Esophagus muscularis mucosa (tissue), 4 donors: ENCODE measurements around the gene MAP4K4. TPM values are rescaled to one million over a fixed set of nuclear protein-coding genes. Genes with fewer than 3 reads are reported as not detected.

Experiments used
- DNase-seq: peaks from one replicate; pipeline ENCODE4 v3.0.0-alpha.2; 2017; ENCODE audit errors: extremely low spot score
- H3K27ac ChIP-seq, 4 donors: fragments of 200-600 bp; sonication (generic); replicated peaks in 1 of 4; 1 replicate in 3 of 4; 2 replicates in 1 of 4; pipeline ENCODE4 v1.5.1; 2016 to 2019; ENCODE audit warnings: mild to moderate bottlenecking in 1 of 4
- H3K27me3 ChIP-seq, 4 donors: fragments of 200-600 bp; sonication (generic); one replicate each; pipeline versions ENCODE4 v1.5.1 to v1.6.0; 2016 to 2019
- H3K36me3 ChIP-seq, 4 donors: fragments of 200-600 bp; sonication (generic); one replicate each; pipeline ENCODE4 v1.5.1; 2016 to 2019
- H3K4me1 ChIP-seq, 4 donors: fragments of 200-600 bp; sonication (generic); one replicate each; pipeline ENCODE4 v1.5.1; 2016 to 2019
- H3K4me3 ChIP-seq, 4 donors: fragments of 200-600 bp; sonication (generic); 1 replicate in 2 of 4; 2 replicates in 2 of 4; pipeline ENCODE4 v1.5.1; 2016 to 2019; ENCODE audit warnings: mild to moderate bottlenecking in 4 of 4, moderate library complexity in 1 of 4
- H3K9me3 ChIP-seq, 4 donors: fragments of 200-600 bp; sonication (generic); 1 replicate in 3 of 4; 2 replicates in 1 of 4; pipeline ENCODE4 v1.5.1; 2016 to 2019
- EP300 ChIP-seq: sonication (generic); formaldehyde crosslinking; IDR thresholded peaks from one replicate; pipeline ENCODE4 v1.6.1; 2017; ENCODE audit warnings: antibody characterized with exemption
- POLR2A ChIP-seq: fragments of 450-650 bp; IDR thresholded peaks from one replicate; pipeline ENCODE4 v1.6.1; 2017; ENCODE audit warnings: antibody characterized with exemption, moderate library complexity, mild to moderate bottlenecking, low read depth
- POLR2AphosphoS5 ChIP-seq, 2 donors: sonication (generic); formaldehyde crosslinking; IDR thresholded peaks; one replicate each; pipeline ENCODE4 v1.6.1; 2017; ENCODE audit warnings: antibody characterized with exemption in 2 of 2
- WGBS: methylation state at CpG from one replicate; pipeline ENCODE4 v1.1.5; 2018; 5-methylcytosine and 5-hydroxymethylcytosine counted together
- intact Hi-C: fragments of 100-400 bp; cut with DNase I; formaldehyde crosslinking; loops from one replicate; pipeline ENCODE4 v1.15.1; 2023
- total RNA-seq, 4 donors: library from RNA; depleted of rRNA; stranded (reverse); fragments of >200 nt; gene quantifications; one replicate each; pipeline versions ENCODE4 v1.1.0 to v1.2.1, GENCODE V29; 2016
- TF ChIP-seq, protein P1 (sequence below), 3 experiments: fragments of 200-600 bp in 2 of 3; fragments of 450-650 bp in 1 of 3; sonication (generic) in 2 of 3; IDR thresholded peaks; one replicate each; pipeline ENCODE4 v1.5.1; 2017 to 2019; ENCODE audit warnings: antibody characterized with exemption in 3 of 3, mild to moderate bottlenecking in 2 of 3, moderate library complexity in 1 of 3

Gene MAP4K4
- total RNA-seq, 4 donors from 2014 or later = 37.8 to 59.0 (median 51.7) TPM

DNA sequence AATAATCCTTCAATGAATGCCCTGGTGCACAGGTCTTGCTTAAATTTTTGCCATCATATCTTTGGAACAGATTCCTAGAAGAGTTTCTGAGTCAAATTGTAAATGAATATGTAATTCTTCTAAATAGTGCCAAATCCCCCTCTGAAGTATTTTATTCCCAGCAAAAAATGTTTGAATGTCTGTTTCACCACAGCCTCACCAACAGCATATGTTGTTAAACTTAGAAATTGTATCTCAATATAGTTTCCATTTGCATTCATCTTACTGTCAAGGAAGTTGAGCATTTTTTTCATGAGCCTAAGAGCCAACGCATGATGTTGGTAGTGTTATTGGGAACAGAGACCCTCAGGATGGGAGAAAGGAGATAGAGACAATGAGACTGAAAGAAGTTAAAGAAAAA is 207.4 kb downstream of the MAP4K4 start:
- Histone ChIP-seq H3K27ac (no peak overlapping the region), H3K4me3 (no peak overlapping the region), H3K36me3 (no peaks in the 10 kb centered on the region), H3K9me3 (peaks cover 0 to 25% (median 13%) of the 10 kb centered on the region in 4 donors), H3K27me3 (no peaks in the 10 kb centered on the region), H3K4me1 (no peaks in the 10 kb centered on the region)
- no peak for DNase-seq
- intact Hi-C loops = no loop called here
- WGBS = 86% methylated on average over 1 of the region's 1 CpG
- TF ChIP-seq, protein P1, sequence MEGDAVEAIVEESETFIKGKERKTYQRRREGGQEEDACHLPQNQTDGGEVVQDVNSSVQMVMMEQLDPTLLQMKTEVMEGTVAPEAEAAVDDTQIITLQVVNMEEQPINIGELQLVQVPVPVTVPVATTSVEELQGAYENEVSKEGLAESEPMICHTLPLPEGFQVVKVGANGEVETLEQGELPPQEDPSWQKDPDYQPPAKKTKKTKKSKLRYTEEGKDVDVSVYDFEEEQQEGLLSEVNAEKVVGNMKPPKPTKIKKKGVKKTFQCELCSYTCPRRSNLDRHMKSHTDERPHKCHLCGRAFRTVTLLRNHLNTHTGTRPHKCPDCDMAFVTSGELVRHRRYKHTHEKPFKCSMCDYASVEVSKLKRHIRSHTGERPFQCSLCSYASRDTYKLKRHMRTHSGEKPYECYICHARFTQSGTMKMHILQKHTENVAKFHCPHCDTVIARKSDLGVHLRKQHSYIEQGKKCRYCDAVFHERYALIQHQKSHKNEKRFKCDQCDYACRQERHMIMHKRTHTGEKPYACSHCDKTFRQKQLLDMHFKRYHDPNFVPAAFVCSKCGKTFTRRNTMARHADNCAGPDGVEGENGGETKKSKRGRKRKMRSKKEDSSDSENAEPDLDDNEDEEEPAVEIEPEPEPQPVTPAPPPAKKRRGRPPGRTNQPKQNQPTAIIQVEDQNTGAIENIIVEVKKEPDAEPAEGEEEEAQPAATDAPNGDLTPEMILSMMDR (IDR thresholded peaks at IDR 0.05) = no peak
- no peak for TF ChIP-seq POLR2A
- no peak for TF ChIP-seq EP300
- TF ChIP-seq POLR2AphosphoS5 (IDR thresholded peaks at IDR 0.05) = no peak

DNA sequence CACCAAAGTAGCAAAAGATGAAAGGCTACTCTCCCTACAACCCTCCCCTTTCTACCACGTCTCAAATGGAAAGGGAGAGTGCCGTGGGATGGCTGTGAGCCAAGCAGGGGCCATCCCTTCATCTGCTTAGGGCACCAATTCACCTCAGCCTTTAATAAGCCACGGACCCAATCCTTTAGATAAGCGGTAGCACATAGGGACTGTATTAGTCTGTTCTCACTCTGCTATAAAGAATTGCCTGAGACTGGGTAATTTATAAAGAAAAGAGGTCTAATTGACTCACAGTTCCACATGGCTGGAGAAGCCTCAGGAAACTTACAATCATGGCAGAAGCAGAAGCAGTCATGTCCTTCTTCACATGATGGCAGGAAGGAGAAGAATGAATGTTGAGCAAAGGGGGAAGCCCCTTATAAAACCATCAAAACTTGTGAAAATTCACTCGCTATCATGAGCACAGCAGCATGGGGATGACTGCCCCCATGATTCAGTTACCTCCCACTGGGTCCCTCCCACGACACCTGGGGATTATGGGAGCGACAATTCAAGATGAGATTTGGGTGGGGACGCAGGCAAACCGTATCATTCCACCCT is 208.3 kb downstream of the MAP4K4 start:
- WGBS = 67% methylated on average over 9 of the region's 9 CpGs

DNA sequence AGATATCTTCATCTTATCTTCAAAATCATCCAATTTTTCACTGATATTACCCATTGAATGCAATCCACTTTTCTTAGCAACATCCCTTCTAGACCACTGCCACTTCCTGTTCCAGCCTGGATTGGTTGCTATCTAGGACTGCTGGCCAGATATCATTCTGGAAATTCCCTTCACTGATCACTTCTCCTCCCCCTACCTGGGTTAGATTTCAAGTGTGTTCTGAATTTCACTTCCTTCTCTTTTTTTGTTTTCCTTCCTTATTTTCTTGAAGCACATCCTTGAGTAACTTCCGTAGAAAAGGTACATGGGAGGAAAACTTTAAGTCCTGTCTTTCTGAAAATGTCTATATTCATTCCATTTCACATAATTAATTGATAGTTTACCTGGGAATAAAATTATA is 212.3 kb downstream of the MAP4K4 start:
- TF ChIP-seq EP300 (no peak), POLR2AphosphoS5 (IDR thresholded peaks at IDR 0.05) (no peak), POLR2A (no peak)
- TF ChIP-seq, protein P1 (IDR thresholded peaks at IDR 0.05) = no peak
- H3K9me3 ChIP-seq = peaks cover 0 to 17% (median 11%) of the 10 kb centered on the region in 4 donors
- no peaks in the 10 kb centered on the region for H3K27me3 ChIP-seq
- intact Hi-C loops = no loop called here
- WGBS = 71% methylated on average over 1 of the region's 1 CpG
- DNase-seq = no peak
- H3K4me3 ChIP-seq = no peak overlapping the region
- H3K4me1 ChIP-seq = no peaks in the 10 kb centered on the region
- H3K36me3 ChIP-seq = no peaks in the 10 kb centered on the region
- no peak overlapping the region for H3K27ac ChIP-seq

More for the DNA sequence above, 208.3 kb downstream of the MAP4K4 start:
- TF ChIP-seq EP300 (no peak), POLR2AphosphoS5 (IDR thresholded peaks at IDR 0.05) (no peak), POLR2A (no peak)
- TF ChIP-seq, protein P1 (IDR thresholded peaks at IDR 0.05) = no peak
- Histone ChIP-seq H3K4me1 (no peaks in the 10 kb centered on the region), H3K4me3 (no peak overlapping the region), H3K36me3 (no peaks in the 10 kb centered on the region), H3K27me3 (no peaks in the 10 kb centered on the region), H3K27ac (no peak overlapping the region), H3K9me3 (peaks cover 0 to 26% (median 16%) of the 10 kb centered on the region in 4 donors)
- intact Hi-C loops = no loop called here
- no peak for DNase-seq

DNA sequence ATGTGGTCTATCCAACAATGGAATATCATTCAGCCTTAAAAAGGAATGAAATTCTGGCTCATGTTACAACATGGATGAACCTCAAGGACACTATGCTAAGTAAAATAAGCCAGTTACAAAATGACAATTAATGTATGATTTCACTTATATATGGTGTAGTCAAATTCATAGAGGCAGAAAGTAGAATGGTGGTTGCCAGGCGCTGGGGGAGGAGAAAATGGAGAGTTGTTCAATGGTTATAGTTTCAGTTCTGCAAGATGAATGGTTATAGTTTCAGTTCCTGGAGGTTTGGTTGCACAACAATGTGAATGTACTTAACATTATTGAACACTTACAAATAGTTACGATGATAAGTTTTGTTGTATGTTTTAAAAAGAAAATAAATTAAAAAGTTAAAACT is 215.0 kb downstream of the MAP4K4 start:
- H3K27me3 ChIP-seq = no peaks in the 10 kb centered on the region
- H3K4me1 ChIP-seq = no peaks in the 10 kb centered on the region
- H3K36me3 ChIP-seq = no peaks in the 10 kb centered on the region
- peaks cover 0 to 17% (median 9%) of the 10 kb centered on the region in 4 donors for H3K9me3 ChIP-seq
- DNase-seq = no peak
- TF ChIP-seq EP300 = no peak
- TF ChIP-seq POLR2A = no peak
- WGBS = 64% methylated on average over 2 of the region's 2 CpGs
- no peak overlapping the region for H3K27ac ChIP-seq
- intact Hi-C loops = no loop called here
- H3K4me3 ChIP-seq = no peak overlapping the region

DNA sequence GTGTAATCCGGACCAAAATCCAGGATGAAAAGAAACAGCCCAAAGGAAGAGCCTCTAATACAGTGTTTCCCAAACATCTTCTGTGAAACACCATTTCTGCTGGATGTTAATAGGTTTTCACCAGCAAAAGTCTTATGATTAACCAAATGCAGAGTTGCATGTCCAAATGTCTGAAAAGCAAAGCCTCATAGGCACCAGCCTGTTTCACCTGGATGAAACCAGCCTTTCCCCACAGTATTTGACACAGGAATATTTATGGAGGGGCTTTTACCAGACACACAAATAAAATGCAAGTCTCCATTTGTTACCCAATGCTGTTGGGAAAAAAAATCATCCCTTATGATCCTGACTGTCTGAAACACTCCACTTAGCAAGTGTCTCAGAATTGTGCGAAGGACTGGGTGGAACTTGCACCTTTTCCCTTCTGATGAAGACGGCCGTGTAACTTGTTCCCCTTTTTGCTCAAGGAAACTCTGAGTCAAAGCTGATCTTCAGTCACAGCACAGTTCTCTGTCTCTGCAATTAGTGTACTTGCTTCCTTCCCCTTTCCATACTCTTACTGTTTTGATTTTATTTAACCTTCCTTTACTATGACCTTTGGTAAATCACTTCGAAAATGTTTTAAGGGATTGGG is 223.9 kb downstream of the MAP4K4 start:
- H3K36me3 ChIP-seq = no peaks in the 10 kb centered on the region
- no peak for DNase-seq
- H3K27me3 ChIP-seq = no peaks in the 10 kb centered on the region
- H3K4me1 ChIP-seq = no peaks in the 10 kb centered on the region
- no peak overlapping the region for H3K27ac ChIP-seq
- H3K9me3 ChIP-seq = peaks cover 0 to 33% (median 21%) of the 10 kb centered on the region in 4 donors
- intact Hi-C loops = no loop called here
- 69% methylated on average over 5 of the region's 5 CpGs for WGBS
- no peak for TF ChIP-seq POLR2A
- TF ChIP-seq, protein P1 (IDR thresholded peaks at IDR 0.05) = no peak
- TF ChIP-seq POLR2AphosphoS5 (IDR thresholded peaks at IDR 0.05) = no peak
- no peak for TF ChIP-seq EP300
- no peak overlapping the region for H3K4me3 ChIP-seq
